HS-27A (cell line): Measurements from ENCODE around the gene SNHG17.
"Not testable (repeated sequence)": the region's sequence is repeated elsewhere in the genome, so short reads cannot be mapped to it uniquely, and the experiment has no call there.

ENCODE experiments used
- DNase-seq: peaks from one replicate; pipeline ENCODE4 v3.0.0-alpha.2; 2012; ENCODE audit warnings: low read depth, missing footprints

Gene SNHG17

GRCh38 chr20:38434770-38435554, at the start of gene SNHG17:
Gene SNHG17, minus strand, starts transcription at chr20:38435328.
- peak; percentile 82 for DNase-seq

GRCh38 chr20:38479596-38479995, 44.5 kb upstream of the SNHG17 start:
- DNase-seq, result no peak

- DNase-seq, result no peak
These were observed 42.6 kb upstream of the SNHG17 start for GRCh38 chr20:38477747-38478146.

- no peak for DNase-seq
These were observed 38.3 kb upstream of the SNHG17 start for GRCh38 chr20:38473367-38473795.

- peak; percentile 98 for DNase-seq
These were observed 37.6 kb upstream of the SNHG17 start, which contains the start of gene RALGAPB for GRCh38 chr20:38472513-38473366. Gene RALGAPB, plus strand, starts transcription at chr20:38472843. Its CDS starts 15,590 bp downstream, at chr20:38488433.

- DNase-seq, result no peak
These were observed 36.9 kb upstream of the SNHG17 start for GRCh38 chr20:38471987-38472512.

GRCh38 chr20:38471245-38471644, 36.1 kb upstream of the SNHG17 start:
- DNase-seq, result no peak

- DNase-seq, result no peak
These were observed 31.9 kb upstream of the SNHG17 start for GRCh38 chr20:38466983-38467382.

- DNase-seq, result no peak
These were observed 31.0 kb upstream of the SNHG17 start for GRCh38 chr20:38466171-38466570.

- not testable (repeated sequence) for DNase-seq
These were observed 26.4 kb upstream of the SNHG17 start for GRCh38 chr20:38461569-38461968.

GRCh38 chr20:38461167-38461566, 26.0 kb upstream of the SNHG17 start:
- not testable (repeated sequence) for DNase-seq

- DNase-seq, result not testable (repeated sequence)
These were observed 25.5 kb upstream of the SNHG17 start for GRCh38 chr20:38460631-38461030.

GRCh38 chr20:38460040-38460623, 25.0 kb upstream of the SNHG17 start:
- peak; percentile 42 for DNase-seq

- DNase-seq, result no peak
These were observed 23.2 kb upstream of the SNHG17 start for GRCh38 chr20:38458314-38458713.

- no peak for DNase-seq
These were observed 19.7 kb upstream of the SNHG17 start for GRCh38 chr20:38454556-38455473.

- no peak for DNase-seq
These were observed 18.8 kb upstream of the SNHG17 start for GRCh38 chr20:38453941-38454340.

GRCh38 chr20:38452880-38453624, 17.9 kb upstream of the SNHG17 start:
- DNase-seq, result no peak

- DNase-seq, result no peak
These were observed 15.4 kb upstream of the SNHG17 start for GRCh38 chr20:38450412-38450975.

- DNase-seq, result no peak
These were observed 13.9 kb upstream of the SNHG17 start for GRCh38 chr20:38449046-38449445.
